Inflammatory macrophage treated with lipopolysaccharide for 1 hour (primary cell): ENCODE results near the gene PTPRN2.
"Not testable (repeated sequence)": the region's sequence is repeated elsewhere in the genome, so short reads cannot be mapped to it uniquely, and the experiment has no call there.

Experiments
- DNase-seq, 2 donors: peaks; one replicate each; pipeline ENCODE4 v3.0.0-alpha.2; 2020 to 2022

Gene PTPRN2

GRCh38 chr7:157593541-157593940 lies 994.1 kb downstream of the PTPRN2 start:
- DNase-seq, result no peak

GRCh38 chr7:157592636-157593320 lies 994.8 kb downstream of the PTPRN2 start:
- DNase-seq, result not testable (repeated sequence)

GRCh38 chr7:157590526-157590925 lies 997.1 kb downstream of the PTPRN2 start:
- DNase-seq, result no peak

- DNase-seq, result no peak
Observed at GRCh38 chr7:157589680-157590079, 997.9 kb downstream of the PTPRN2 start.

- no peak for DNase-seq
Observed at GRCh38 chr7:157587805-157588560, 999.6 kb downstream of the PTPRN2 start.

GRCh38 chr7:157587051-157587804 lies 1000.4 kb downstream of the PTPRN2 start:
- no peak for DNase-seq

GRCh38 chr7:157586426-157586955 lies 1001.1 kb downstream of the PTPRN2 start:
- no peak for DNase-seq

- DNase-seq, result no peak
Observed at GRCh38 chr7:157585113-157585861, 1002.3 kb downstream of the PTPRN2 start.

- DNase-seq, result no peak
Observed at GRCh38 chr7:157584420-157584819, 1003.2 kb downstream of the PTPRN2 start.

- no peak for DNase-seq
Observed at GRCh38 chr7:157581740-157582139, 1005.9 kb downstream of the PTPRN2 start.

- no peak for DNase-seq
Observed at GRCh38 chr7:157580324-157580723, 1007.3 kb downstream of the PTPRN2 start.

GRCh38 chr7:157579425-157579824 lies 1008.2 kb downstream of the PTPRN2 start:
- no peak for DNase-seq

- no peak for DNase-seq
Observed at GRCh38 chr7:157577796-157578339, 1009.8 kb downstream of the PTPRN2 start.

- no peak for DNase-seq
Observed at GRCh38 chr7:157577061-157577460, 1010.6 kb downstream of the PTPRN2 start.

- no peak for DNase-seq
Observed at GRCh38 chr7:157576415-157576814, 1011.2 kb downstream of the PTPRN2 start.

GRCh38 chr7:157575777-157576176 lies 1011.8 kb downstream of the PTPRN2 start:
- DNase-seq, result no peak

GRCh38 chr7:157574914-157575586 lies 1012.6 kb downstream of the PTPRN2 start:
- DNase-seq, result no peak

GRCh38 chr7:157574120-157574825 lies 1013.4 kb downstream of the PTPRN2 start:
- DNase-seq, result no peak

GRCh38 chr7:157573244-157573643 lies 1014.4 kb downstream of the PTPRN2 start:
- no peak for DNase-seq

GRCh38 chr7:157572622-157573021 lies 1015.0 kb downstream of the PTPRN2 start:
- DNase-seq, result no peak
